Neutrophil (primary cell): ENCODE data around the gene ANKLE1.
A peak's percentile ranks its signal among the peaks of the same experiment; 100 is the strongest.

Source experiments
- H3K27ac ChIP-seq: fragments of 200-600 bp; sonication (generic); 2 replicates; pipeline ENCODE4 v1.5.1; 2016; ENCODE audit warnings: mild to moderate bottlenecking, moderate library complexity
- H3K27me3 ChIP-seq: fragments of 200-600 bp; sonication (generic); 2 replicates; pipeline ENCODE4 v1.6.0; 2016; ENCODE audit warnings: mild to moderate bottlenecking
- H3K36me3 ChIP-seq: fragments of 200-600 bp; sonication (generic); 2 replicates; pipeline ENCODE4 v1.5.1; 2017
- H3K4me1 ChIP-seq, 2 experiments: fragments of 200-600 bp in 1 of 2; sonication (generic) in 1 of 2; 1 replicate in 1 of 2; 2 replicates in 1 of 2; pipeline versions ENCODE4 v1.5.1 to v1.6.1; 2013 to 2016; ENCODE audit warnings: low read depth in 1 of 2, low read length in 1 of 2, mild to moderate bottlenecking in 1 of 2, moderate library complexity in 1 of 2; ENCODE audit not compliant: control insufficient read depth in 1 of 2, insufficient read depth in 1 of 2
- H3K4me3 ChIP-seq, 2 experiments: fragments of 200-600 bp in 1 of 2; sonication (generic) in 1 of 2; 1 replicate in 1 of 2; 2 replicates in 1 of 2; pipeline ENCODE4 v1.5.1; 2013 to 2016; ENCODE audit warnings: low read depth in 1 of 2, low read length in 1 of 2, mild to moderate bottlenecking in 1 of 2, moderate library complexity in 1 of 2
- H3K9me3 ChIP-seq: fragments of 200-600 bp; sonication (generic); 2 replicates; pipeline ENCODE4 v1.5.1; 2016
- CTCF ChIP-seq: fragments of 200-600 bp; sonication (generic); IDR thresholded peaks from 2 replicates; pipeline ENCODE4 v1.5.1; 2016; ENCODE audit warnings: antibody characterized with exemption

Gene ANKLE1

DNA sequence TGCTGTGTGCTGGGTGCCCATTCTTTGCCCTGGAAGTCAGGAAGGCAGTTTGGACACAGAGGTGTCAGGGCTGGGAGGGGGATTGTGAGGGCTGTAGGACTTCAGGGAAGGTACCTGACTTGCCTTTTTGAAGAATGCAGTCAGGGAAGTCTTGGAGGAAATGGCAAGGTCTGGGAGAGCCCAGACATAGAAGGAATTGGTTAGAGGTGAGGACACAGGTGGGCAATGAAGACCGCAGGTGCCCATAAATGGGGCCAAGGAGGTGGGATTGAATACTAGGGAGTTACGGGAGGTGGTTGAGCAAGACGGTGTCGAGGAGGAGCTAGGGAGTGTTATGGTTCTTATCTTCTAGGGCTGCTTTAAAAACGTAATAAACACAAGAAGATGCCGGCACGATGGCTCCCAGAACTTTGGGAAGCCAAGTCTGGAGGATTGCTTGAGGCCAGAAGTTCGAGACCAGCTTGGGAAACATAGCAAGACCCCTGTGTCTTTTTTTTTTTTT is 26.2 kb downstream of the ANKLE1 start:
- no peak overlapping the region for H3K4me3 ChIP-seq
- no peaks in the 10 kb centered on the region for H3K9me3 ChIP-seq
- peaks cover 46% of the 10 kb centered on the region in 2 experiments for H3K4me1 ChIP-seq
- no peak overlapping the region for H3K27ac ChIP-seq
- peaks cover 10% of the 10 kb centered on the region for H3K36me3 ChIP-seq
- no peak for TF ChIP-seq CTCF
- H3K27me3 ChIP-seq, result no peaks in the 10 kb centered on the region

- Histone ChIP-seq H3K4me1 (peaks cover 36% of the 10 kb centered on the region in 2 experiments), H3K27me3 (no peaks in the 10 kb centered on the region), H3K4me3 (peak within 1 kb of the TSS; percentile 83 to 86), H3K36me3 (peaks cover 19% of the 10 kb centered on the region), H3K27ac (peak within 1 kb of the TSS; percentile 78), H3K9me3 (no peaks in the 10 kb centered on the region)
- peak; percentile 56 for TF ChIP-seq CTCF
These were observed 27.7 kb downstream of the ANKLE1 start, which contains the start of gene DDA1 for GRCh38 chr19:17309198-17309964. TSS of gene DDA1 (plus strand) at chr19:17309563. CDS start at chr19:17309655, 92 bp downstream.

- Histone ChIP-seq H3K27me3 (no peaks in the 10 kb centered on the region), H3K27ac (peak overlapping the region; percentile 78), H3K9me3 (no peaks in the 10 kb centered on the region), H3K4me3 (peak overlapping the region; percentile 83 to 86), H3K4me1 (peaks cover 30 to 32% of the 10 kb centered on the region in 2 experiments), H3K36me3 (peaks cover 25% of the 10 kb centered on the region)
- no peak for TF ChIP-seq CTCF
These were observed 28.3 kb downstream of the ANKLE1 start for GRCh38 chr19:17309965-17310461.

DNA sequence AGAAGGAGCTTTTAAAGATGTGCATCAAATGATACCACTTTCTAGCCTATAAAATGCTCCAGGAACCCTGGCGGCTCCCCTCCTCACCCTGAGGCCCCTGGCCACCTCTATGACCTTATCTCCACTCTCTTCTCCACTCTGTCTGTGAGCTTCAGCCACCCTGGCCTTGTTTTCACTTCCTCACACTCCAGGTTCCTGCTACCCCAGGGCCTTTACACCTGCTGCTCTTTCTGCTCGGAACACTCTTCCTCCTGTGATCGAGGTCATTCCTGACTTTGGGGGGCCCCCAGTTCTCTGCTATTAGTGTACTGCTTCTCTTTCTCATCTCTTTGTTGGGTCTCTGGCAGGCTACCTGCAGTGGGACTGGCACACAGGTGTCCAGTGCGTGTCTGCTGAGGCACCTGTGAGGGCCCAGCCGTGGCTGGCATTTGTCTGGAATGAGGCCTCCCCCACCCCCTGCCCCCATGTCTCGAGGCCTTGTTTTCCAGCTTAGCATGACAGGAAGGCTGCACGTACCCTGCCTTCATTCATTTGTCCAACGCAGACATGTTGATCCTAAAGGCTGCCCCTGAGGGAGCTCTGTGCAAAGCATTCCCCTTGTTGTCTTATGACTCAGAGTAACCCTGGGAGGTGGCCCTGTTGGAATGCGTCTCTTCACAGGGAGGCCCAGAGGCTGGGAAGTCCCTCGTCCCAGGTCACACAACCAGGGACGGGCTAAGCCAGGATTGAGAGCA is 29.9 kb downstream of the ANKLE1 start:
- no peak for TF ChIP-seq CTCF
- H3K4me1 ChIP-seq, result peaks cover 14 to 16% of the 10 kb centered on the region in 2 experiments

DNA sequence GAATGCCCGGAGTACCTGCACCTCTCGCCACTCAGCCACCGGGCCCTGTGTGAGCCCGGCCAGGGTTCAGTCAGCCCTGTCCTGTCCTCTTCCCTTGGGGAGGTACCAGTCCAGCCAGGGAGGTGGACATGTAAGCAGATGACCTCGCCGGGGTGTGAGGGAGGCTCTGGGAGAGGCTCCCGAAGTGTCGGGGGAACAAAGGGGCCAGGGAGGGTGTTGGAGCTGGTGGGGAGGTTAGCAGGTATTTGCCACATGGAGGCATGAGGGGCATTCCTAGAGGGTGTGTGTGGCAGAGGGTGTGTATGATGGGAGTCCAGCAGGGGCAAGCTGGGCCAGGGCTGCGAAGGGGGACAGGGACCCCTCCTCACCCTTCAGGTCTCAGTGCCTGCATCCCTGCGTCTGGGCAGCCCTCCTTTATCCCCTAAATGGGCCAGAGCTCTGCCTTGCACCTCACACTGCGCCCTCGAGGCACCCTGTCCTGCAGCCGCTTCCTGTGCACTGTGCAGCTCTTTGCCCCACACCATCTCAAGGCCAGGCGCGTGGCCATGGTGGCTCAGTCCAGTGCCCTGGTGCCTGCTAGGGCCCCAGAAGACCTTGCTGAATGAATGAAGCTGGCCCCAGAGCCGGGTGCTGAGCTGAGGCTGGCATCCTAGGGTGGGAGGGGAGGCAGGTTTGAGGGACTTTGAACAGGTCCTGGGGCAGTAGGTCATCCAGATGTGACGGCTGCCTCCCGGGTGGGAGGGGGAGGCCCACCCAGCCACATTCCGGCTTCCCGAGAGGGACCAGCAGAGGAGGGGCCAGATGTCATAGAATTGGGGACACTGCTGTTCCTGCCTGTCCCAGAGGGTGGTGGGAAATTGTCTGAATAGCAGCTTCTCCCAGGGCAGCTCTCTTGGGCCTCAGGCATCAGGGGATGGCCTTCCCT is 30.8 kb downstream of the ANKLE1 start:
- peaks cover 36% of the 10 kb centered on the region for H3K36me3 ChIP-seq
- no peaks in the 10 kb centered on the region for H3K27me3 ChIP-seq
- no peak overlapping the region for H3K27ac ChIP-seq
- H3K4me3 ChIP-seq, result no peak overlapping the region
- TF ChIP-seq CTCF, result no peak
- H3K9me3 ChIP-seq, result no peaks in the 10 kb centered on the region
- peaks cover 18% of the 10 kb centered on the region in 2 experiments for H3K4me1 ChIP-seq

More for the DNA sequence above, 29.9 kb downstream of the ANKLE1 start:
- Histone ChIP-seq H3K27me3 (no peaks in the 10 kb centered on the region), H3K36me3 (peaks cover 36% of the 10 kb centered on the region), H3K4me3 (no peak overlapping the region), H3K27ac (no peak overlapping the region), H3K9me3 (no peaks in the 10 kb centered on the region)
